Measurements from ENCODE around the gene TOR3A. TPM values are rescaled to one million over a fixed set of nuclear protein-coding genes. Genes with fewer than 3 reads are reported as not detected.

TOR3A gene
- total RNA-seq, 1 donor from 2014 or later, result 23.2 TPM

DNA sequence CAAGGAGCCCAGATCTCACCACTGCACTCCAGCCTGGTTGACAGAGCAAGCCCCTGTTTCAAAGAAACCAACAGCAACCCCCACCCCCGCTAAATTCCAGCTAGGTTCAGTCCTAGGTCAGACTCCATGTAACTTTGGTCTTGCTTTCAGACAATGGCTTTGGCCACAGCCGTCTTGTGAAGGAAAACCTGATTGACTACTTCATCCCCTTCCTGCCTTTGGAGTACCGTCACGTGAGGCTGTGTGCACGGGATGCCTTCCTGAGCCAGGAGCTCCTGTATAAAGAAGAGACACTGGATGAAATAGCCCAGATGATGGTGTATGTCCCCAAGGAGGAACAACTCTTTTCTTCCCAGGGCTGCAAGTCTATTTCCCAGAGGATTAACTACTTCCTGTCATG lies 12.9 kb downstream of the TOR3A start:
- no peak for DNase-seq (ENCODE audit: extremely low spot score, unreplicated experiment)
- H3K4me3 Mint-ChIP-seq, result no peak overlapping the region
- no peaks in the 10 kb centered on the region for H3K27me3 Mint-ChIP-seq
- no peak overlapping the region for H3K27ac Mint-ChIP-seq
- H3K36me3 Mint-ChIP-seq, result peaks cover 28% of the 10 kb centered on the region
- TF ChIP-seq, protein P1, sequence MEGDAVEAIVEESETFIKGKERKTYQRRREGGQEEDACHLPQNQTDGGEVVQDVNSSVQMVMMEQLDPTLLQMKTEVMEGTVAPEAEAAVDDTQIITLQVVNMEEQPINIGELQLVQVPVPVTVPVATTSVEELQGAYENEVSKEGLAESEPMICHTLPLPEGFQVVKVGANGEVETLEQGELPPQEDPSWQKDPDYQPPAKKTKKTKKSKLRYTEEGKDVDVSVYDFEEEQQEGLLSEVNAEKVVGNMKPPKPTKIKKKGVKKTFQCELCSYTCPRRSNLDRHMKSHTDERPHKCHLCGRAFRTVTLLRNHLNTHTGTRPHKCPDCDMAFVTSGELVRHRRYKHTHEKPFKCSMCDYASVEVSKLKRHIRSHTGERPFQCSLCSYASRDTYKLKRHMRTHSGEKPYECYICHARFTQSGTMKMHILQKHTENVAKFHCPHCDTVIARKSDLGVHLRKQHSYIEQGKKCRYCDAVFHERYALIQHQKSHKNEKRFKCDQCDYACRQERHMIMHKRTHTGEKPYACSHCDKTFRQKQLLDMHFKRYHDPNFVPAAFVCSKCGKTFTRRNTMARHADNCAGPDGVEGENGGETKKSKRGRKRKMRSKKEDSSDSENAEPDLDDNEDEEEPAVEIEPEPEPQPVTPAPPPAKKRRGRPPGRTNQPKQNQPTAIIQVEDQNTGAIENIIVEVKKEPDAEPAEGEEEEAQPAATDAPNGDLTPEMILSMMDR (conservative IDR thresholded peaks at IDR 0.05), result no peak
- H3K4me1 Mint-ChIP-seq (ENCODE audit: unreplicated experiment), result peaks cover 9% of the 10 kb centered on the region
- H3K9me3 Mint-ChIP-seq, result no peaks in the 10 kb centered on the region

DNA sequence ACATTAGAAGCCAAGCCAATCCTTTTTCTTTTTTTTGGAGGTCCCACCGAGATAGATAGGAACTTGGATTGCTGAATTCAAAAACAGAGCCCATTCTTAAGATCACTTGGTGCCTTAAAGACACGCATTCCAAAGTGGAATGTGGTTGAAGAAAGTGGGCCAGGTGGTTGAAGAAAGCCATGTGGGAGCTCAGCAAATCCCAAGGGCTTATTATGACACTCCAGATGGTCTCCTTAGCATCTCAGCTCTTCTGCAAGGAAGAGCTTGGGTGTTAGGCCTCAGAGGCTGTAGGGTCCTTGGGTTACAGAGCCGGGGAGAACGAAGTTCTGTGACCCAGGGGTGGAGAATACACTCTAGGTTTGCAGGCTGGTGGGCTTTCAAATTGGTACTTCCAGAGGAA lies 13.5 kb downstream of the TOR3A start:
- no peaks in the 10 kb centered on the region for H3K27me3 Mint-ChIP-seq
- H3K4me3 Mint-ChIP-seq, result no peak overlapping the region
- H3K9me3 Mint-ChIP-seq, result no peaks in the 10 kb centered on the region
- no peak overlapping the region for H3K27ac Mint-ChIP-seq
- peaks cover 29% of the 10 kb centered on the region for H3K36me3 Mint-ChIP-seq
- TF ChIP-seq, protein P1 (conservative IDR thresholded peaks at IDR 0.05), result no peak
- DNase-seq (ENCODE audit: extremely low spot score, unreplicated experiment), result no peak
- H3K4me1 Mint-ChIP-seq (ENCODE audit: unreplicated experiment), result peaks cover 7% of the 10 kb centered on the region

DNA sequence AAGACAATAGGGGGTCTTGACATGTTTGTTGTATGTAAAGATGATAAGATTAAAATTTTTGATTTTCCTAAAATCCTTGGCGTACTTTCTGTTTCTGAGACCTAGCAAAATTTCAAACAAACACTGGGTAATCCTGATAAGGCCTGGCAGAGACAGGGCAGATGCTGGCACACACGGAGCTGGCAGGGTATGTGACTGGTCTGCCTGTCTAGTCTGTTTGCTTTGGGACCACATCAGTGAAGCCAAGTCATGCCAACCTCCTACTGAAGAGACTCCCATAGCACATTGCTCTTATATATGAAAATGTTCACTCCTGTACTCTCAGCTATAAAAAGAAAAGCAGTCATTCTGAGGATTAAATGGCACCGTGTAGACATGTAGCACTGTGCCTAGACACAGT lies 14.1 kb downstream of the TOR3A start:
- Mint-ChIP-seq H3K27me3 (no peaks in the 10 kb centered on the region), H3K4me1 (ENCODE audit: unreplicated experiment) (peaks cover 3% of the 10 kb centered on the region), H3K36me3 (peaks cover 30% of the 10 kb centered on the region), H3K4me3 (no peak overlapping the region), H3K27ac (no peak overlapping the region), H3K9me3 (no peaks in the 10 kb centered on the region)
- TF ChIP-seq, protein P1 (conservative IDR thresholded peaks at IDR 0.05), result no peak
- no peak for DNase-seq (ENCODE audit: extremely low spot score, unreplicated experiment)

DNA sequence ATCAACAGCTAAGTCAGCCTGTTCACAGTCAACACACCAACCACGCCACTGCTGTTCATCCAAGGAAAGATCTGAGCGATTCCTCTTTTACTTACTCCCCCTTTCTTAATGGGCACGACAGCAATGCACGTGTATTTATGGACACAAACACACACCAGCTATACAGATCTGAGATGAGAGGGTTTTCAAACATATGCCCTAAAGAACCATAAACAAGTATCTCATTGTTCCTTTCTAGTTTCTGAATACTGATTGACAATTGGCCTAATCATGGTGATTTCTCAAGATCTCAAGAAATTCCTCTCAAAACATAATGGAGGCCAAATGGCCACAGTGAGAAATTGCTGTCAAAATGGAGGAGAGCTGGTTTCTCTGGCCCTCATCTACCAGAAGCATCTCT lies 18.0 kb downstream of the TOR3A start:
- TF ChIP-seq, protein P1 (conservative IDR thresholded peaks at IDR 0.05), result no peak
- no peaks in the 10 kb centered on the region for H3K27me3 Mint-ChIP-seq
- no peaks in the 10 kb centered on the region for H3K4me1 Mint-ChIP-seq (ENCODE audit: unreplicated experiment)
- H3K4me3 Mint-ChIP-seq, result no peak overlapping the region
- no peaks in the 10 kb centered on the region for H3K9me3 Mint-ChIP-seq
- H3K27ac Mint-ChIP-seq, result no peak overlapping the region
- H3K36me3 Mint-ChIP-seq, result peaks cover 21% of the 10 kb centered on the region
- no peak for DNase-seq (ENCODE audit: extremely low spot score, unreplicated experiment)

DNA sequence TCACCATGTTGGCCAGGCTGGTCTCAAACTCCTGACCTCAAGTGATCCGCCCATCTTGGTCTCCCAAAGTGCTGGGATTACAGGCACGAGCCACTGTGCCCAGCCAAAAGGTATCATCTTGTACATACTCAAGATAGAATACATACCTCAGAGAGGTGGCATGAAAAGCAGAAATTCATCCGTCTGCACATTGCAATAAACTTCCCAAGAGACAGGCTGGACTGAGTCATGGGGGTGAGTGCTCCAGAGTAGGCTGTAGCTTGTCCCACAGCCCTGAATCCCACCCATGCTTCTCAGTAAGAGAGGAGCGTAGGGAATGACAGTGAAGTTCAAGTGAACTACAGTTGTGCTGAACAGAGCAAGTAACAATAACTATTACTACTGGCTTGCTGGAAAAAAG lies 19.7 kb downstream of the TOR3A start:
- TF ChIP-seq, protein P1 (conservative IDR thresholded peaks at IDR 0.05), result no peak
- no peak for DNase-seq (ENCODE audit: extremely low spot score, unreplicated experiment)
- no peaks in the 10 kb centered on the region for H3K27me3 Mint-ChIP-seq
- H3K4me3 Mint-ChIP-seq, result no peak overlapping the region
- no peak overlapping the region for H3K27ac Mint-ChIP-seq
- H3K4me1 Mint-ChIP-seq (ENCODE audit: unreplicated experiment), result peaks cover 6% of the 10 kb centered on the region
- H3K36me3 Mint-ChIP-seq, result peaks cover 21% of the 10 kb centered on the region
- no peaks in the 10 kb centered on the region for H3K9me3 Mint-ChIP-seq

DNA sequence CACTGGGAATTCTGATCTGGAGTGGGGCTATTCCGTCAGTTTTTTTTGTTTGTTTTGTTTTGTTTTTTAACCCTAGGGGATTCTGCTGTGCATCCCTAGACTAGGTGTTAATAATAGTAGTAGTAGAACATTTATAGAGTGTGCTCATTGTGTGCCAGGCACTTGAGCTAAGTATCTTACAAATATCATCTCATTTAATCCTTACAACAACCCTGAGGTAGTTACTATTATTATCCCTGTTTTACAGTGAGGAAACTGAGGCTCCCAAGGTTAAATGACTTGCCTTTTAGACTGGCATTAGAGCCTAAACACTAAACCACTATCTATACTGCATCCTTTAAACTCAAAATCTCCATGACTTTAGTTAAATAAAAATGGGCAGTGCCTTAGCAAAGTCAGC lies 22.1 kb downstream of the TOR3A start:
- TF ChIP-seq, protein P1 (conservative IDR thresholded peaks at IDR 0.05), result no peak
- H3K36me3 Mint-ChIP-seq, result peaks cover 16% of the 10 kb centered on the region
- H3K27me3 Mint-ChIP-seq, result no peaks in the 10 kb centered on the region
- no peaks in the 10 kb centered on the region for H3K9me3 Mint-ChIP-seq
- H3K4me3 Mint-ChIP-seq, result no peak overlapping the region
- H3K27ac Mint-ChIP-seq, result no peak overlapping the region
- peaks cover 6% of the 10 kb centered on the region for H3K4me1 Mint-ChIP-seq (ENCODE audit: unreplicated experiment)
- DNase-seq (ENCODE audit: extremely low spot score, unreplicated experiment), result no peak
